GM18517 (cell line): Measurements from ENCODE around the gene TAC3.
"Not testable (repeated sequence)": the region's sequence is repeated elsewhere in the genome, so short reads cannot be mapped to it uniquely, and the experiment has no call there.

ENCODE experiments used
- ATAC-seq: cut with Tn5 transposase; IDR thresholded peaks from one replicate; pipeline ENCODE4 v1.9.1; 2021; ENCODE audit warnings: mild to moderate bottlenecking, moderate library complexity; ENCODE audit not compliant: unreplicated experiment

TAC3 gene

GRCh38 chr12:56987551-56988053 is 28.7 kb downstream of the TAC3 start:
- ATAC-seq = no peak

GRCh38 chr12:56987011-56987410 is 29.3 kb downstream of the TAC3 start:
- no peak for ATAC-seq

GRCh38 chr12:56985714-56986113 is 30.6 kb downstream of the TAC3 start:
- not testable (repeated sequence) for ATAC-seq

DNA sequence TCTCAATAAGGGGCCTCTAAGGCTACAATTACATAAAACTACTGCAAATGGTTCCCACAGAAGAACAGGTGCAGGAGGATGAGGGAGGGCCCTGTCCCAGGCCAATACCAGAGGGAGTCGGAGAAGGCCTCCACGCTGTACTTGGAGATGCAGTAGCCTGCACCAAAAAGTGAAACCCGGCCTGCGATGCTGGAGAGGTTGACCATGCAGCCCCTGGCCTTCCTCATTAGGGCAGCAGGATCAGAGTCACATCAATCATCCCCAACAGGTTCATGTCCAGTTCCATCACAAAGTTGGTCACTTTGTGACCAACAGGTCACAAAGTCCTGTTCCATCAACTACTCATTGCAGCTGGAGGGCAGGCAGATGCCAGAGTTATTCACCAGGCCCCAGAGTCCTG is 32.9 kb downstream of the TAC3 start:
- ATAC-seq = no peak

DNA sequence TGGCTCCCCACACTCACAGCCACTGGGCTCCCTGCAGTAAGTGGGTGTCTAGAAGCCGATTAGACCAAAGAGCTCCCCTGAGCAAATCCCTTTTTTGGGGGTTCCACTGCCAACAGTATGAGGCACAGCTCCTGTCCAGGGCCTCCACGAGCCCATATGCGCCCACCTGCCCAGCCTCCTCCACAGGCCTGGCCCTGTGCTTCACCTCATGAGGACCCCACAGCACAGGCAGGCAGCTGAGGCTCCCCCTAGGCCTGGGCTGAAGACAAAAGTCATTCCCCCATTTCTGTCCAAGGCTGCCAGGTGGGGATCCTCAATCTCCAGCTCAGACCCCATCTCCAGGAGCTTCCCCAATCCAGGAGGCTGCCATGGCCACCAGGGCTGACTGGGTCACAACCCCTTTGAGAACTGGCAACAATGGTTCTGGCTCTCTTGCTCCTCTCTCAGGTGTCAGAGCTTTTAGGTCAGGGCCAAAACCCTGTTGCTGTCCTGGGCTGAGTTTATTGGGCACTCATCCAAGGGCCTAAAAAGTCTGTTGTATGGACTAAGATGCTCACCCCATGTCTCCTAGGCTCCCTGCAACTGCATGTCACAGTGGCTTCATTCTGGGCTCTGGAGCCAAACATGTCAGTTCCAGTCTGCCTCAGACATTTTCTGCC is 33.6 kb downstream of the TAC3 start:
- not testable (repeated sequence) for ATAC-seq

DNA sequence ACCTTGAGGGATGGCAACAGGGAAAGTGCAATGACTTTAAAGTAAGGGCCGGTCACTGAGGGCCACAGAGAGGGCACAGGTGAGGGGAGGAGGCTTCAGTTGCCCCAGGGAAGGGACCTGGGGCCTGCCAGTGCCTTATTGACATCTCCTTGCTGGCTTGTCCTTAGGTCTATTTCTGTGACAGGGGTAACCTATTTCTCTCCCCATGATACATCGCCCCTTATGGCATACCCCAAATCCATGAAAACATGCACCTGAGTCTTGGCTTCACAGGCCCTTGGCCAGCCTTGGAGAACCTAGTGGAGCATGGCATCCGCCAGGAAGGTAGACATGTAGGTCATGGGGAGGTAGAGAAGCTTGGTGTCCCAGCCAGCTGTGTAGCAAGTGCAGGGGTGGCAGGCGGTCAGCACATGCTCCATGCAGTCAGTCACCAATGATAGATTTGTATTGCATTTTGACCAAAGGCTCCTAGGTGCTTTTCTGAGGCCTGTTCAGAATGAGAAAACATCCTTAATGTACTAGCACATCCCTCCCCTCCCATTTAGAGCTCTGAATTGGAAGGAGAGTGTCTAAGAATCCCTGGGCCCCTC is 35.3 kb downstream of the TAC3 start:
- ATAC-seq = no peak

GRCh38 chr12:56980268-56980667 is 36.1 kb downstream of the TAC3 start:
- ATAC-seq = no peak

- ATAC-seq = no peak
These were observed 36.7 kb downstream of the TAC3 start for GRCh38 chr12:56979628-56980027.

GRCh38 chr12:56978397-56979138 is 37.8 kb downstream of the TAC3 start:
- ATAC-seq = no peak

DNA sequence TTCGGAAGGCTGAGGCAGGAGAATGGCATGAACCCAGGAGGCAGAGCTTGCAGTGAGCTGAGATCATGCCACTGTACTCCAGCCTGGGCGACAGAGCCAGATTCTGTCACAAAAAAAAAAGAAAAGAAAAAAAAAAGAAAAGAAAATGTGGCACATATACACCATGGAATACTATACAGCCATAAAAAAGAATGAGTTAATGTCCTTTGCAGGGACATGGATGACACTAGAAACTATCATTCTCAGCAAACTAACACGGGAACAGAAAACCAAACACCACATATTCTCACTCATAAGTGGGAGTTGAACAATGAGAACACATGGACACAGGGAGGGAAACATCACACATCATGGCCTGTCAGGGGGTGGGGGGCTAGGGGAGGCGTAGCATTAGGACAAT is 39.0 kb downstream of the TAC3 start:
- not testable (repeated sequence) for ATAC-seq

- ATAC-seq = not testable (repeated sequence)
These were observed 42.1 kb downstream of the TAC3 start for GRCh38 chr12:56974224-56974623.

- ATAC-seq = not testable (repeated sequence)
These were observed 47.4 kb downstream of the TAC3 start for GRCh38 chr12:56968910-56969309.

DNA sequence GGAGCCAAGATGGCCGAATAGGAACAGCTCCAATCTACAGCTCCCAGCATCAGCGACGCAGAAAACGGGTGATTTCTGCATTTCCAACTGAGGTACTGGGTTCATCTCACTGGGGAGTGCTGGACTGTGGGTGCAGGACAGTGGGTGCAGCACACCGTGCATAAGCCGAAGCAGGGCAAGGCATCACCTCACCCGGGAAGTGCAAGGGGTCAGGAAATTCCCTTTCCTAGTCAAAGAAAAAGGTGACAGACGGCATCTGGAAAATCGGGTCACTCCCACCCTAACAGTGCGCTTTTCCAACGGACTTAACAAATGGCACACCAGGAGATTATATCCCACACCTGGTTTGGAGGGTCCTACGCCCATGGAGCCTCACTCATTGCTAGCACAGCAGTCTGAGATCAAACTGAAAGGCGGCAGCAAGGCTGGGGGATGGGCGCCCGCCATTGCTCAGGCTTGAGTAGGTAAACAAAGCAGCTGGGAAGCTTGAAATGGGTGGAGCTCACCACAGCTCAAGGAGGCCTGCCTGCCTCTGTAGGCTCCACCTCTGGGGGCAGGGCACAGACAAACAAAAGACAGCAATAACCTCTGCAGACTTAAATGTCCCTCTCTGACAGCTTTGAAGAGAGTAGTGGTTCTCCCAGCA is 50.2 kb downstream of the TAC3 start:
- ATAC-seq = not testable (repeated sequence)

DNA sequence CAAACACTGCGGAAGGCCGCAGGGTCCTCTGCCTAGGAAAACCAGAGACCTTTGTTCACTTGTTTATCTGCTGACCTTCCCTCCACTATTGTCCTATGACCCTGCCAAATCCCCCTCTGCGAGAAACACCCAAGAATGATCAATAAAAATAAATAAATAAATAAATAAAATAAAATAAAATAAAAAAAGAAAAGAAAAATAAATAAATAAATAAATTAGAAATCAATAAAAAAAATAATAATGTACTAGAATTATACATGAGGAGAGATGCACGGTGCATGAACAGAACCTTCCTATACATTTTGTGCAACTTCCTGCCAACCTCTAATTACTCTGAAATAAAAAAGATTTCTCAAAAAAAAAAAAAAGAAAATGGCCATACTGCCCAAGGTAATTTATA is 51.2 kb downstream of the TAC3 start:
- not testable (repeated sequence) for ATAC-seq

GRCh38 chr12:56963557-56963956 is 52.8 kb downstream of the TAC3 start:
- not testable (repeated sequence) for ATAC-seq

DNA sequence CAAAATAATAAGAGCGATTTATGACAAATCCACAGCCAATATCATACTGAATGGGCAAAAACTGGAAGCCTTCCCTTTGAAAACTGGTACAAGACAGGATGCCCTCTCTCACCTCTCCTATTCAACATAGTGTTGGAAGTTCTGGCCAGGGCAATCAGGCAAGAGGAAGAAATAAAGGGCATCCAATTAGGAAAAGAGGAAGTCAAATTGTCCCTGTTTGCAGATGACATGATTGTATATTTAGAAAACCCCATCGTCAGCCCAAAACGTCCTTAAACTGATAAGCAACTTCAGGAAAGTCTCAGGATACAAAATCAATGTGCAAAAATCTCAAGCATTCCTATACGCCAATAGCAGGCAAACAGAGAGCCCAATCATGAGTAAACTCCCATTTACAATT is 54.1 kb downstream of the TAC3 start:
- not testable (repeated sequence) for ATAC-seq
